Endothelial cell of umbilical vein (primary cell): ENCODE results near the gene ADIPOR2. TPM values are rescaled to one million over a fixed set of nuclear protein-coding genes. Genes with fewer than 3 reads are reported as not detected.
"Not testable (repeated sequence)": the region's sequence is repeated elsewhere in the genome, so short reads cannot be mapped to it uniquely, and the experiment has no call there.

Source experiments
- BruUV-seq: library from RNA; stranded (reverse); fragments of 400-500 nt; replicated peaks from 2 replicates; lab custom pipeline; 2021; lab: Mats Ljungman, UMichigan
- CTCF ChIA-PET: fragments of 300-600, 350-600 bp; sonication (Branson Sonifier 250); formaldehyde crosslinking; loops from one replicate; lab custom pipeline; 2021; ENCODE audit warnings: antibody characterized with exemption, inconsistent platforms; lab: Charles Lee
- POLR2A ChIA-PET: fragments of 300-600, 350-600 bp; sonication (Branson Sonifier 250); formaldehyde crosslinking; loops from one replicate; lab custom pipeline; 2021; ENCODE audit warnings: antibody characterized with exemption, inconsistent platforms; lab: Charles Lee
- DNase-seq: peaks from one replicate; pipeline ENCODE4 v3.0.0-alpha.2; 2011; ENCODE audit warnings: low read depth, low spot score
- FAIRE-seq: peaks from 2 replicates; lab custom pipeline; 2011; peaks lifted over from hg19 to GRCh38; lab: Jason Lieb, UNC
- H2AFZ ChIP-seq: 2 replicates; pipeline ENCODE4 v1.6.0; 2012; ENCODE audit warnings: low read depth, low read length, control low read depth, inconsistent platforms
- H3K27ac ChIP-seq: 2 replicates; pipeline ENCODE4 v1.5.1; 2011; ENCODE audit warnings: low read depth, mild to moderate bottlenecking, control low read depth, low read length, moderate library complexity; ENCODE audit not compliant: insufficient read depth
- H3K27me3 ChIP-seq, 2 experiments: 2 replicates each; pipeline versions ENCODE4 v1.6.0 to v1.6.1; 2011; ENCODE audit warnings: low read length in 2 of 2, mixed read lengths in 1 of 2; ENCODE audit not compliant: control insufficient read depth in 2 of 2, insufficient read depth in 2 of 2
- H3K36me3 ChIP-seq, 2 experiments: 2 replicates in 1 of 2; 3 replicates in 1 of 2; pipeline ENCODE4 v1.5.1; 2011; ENCODE audit warnings: low read length in 2 of 2, mild to moderate bottlenecking in 1 of 2, moderate library complexity in 1 of 2; ENCODE audit not compliant: control insufficient read depth in 2 of 2, insufficient read depth in 2 of 2; ENCODE audit errors: extremely low read depth in 1 of 2
- H3K4me1 ChIP-seq: 3 replicates; pipeline ENCODE4 v1.5.1; 2011; ENCODE audit warnings: mild to moderate bottlenecking, low read length; ENCODE audit not compliant: control insufficient read depth, insufficient read depth; ENCODE audit errors: extremely low read depth
- H3K4me2 ChIP-seq: 2 replicates; pipeline ENCODE4 v1.6.1; 2011; ENCODE audit warnings: low read length, control low read depth, mixed read lengths; ENCODE audit not compliant: insufficient read depth
- H3K4me3 ChIP-seq, 3 experiments: fragments of 200-600 bp in 1 of 3; sonication (generic), shearing (Covaris generic) in 1 of 3; replicated peaks in 1 of 3; 2 replicates each; pipeline ENCODE4 v1.5.1; 2011 to 2016; ENCODE audit warnings: control low read depth in 3 of 3, low read length in 3 of 3, mild to moderate bottlenecking in 2 of 3, inconsistent platforms in 1 of 3, low read depth in 1 of 3, moderate library complexity in 1 of 3; ENCODE audit not compliant: insufficient read depth in 1 of 3
- H3K79me2 ChIP-seq: 2 replicates; pipeline ENCODE4 v1.6.0; 2012; ENCODE audit warnings: low read length, inconsistent platforms; ENCODE audit not compliant: control insufficient read depth, insufficient read depth
- H3K9ac ChIP-seq: replicated peaks from 2 replicates; pipeline ENCODE3; 2011; ENCODE audit warnings: low read length, control low read depth; ENCODE audit not compliant: insufficient read depth; ENCODE audit errors: extremely low read depth
- H3K9me1 ChIP-seq: replicated peaks from 3 replicates; pipeline ENCODE4 v1.6.0; 2011; ENCODE audit warnings: mild to moderate bottlenecking, low read length; ENCODE audit not compliant: control insufficient read depth, insufficient read depth; ENCODE audit errors: extremely low read depth
- H3K9me3 ChIP-seq: replicated peaks from 2 replicates; pipeline ENCODE4 v1.5.1; 2012; ENCODE audit warnings: low read length, inconsistent platforms; ENCODE audit not compliant: control insufficient read depth, insufficient read depth
- H4K20me1 ChIP-seq: replicated peaks from 2 replicates; pipeline ENCODE3; 2011; ENCODE audit warnings: mild to moderate bottlenecking, low read length; ENCODE audit not compliant: control insufficient read depth, insufficient read depth; ENCODE audit errors: extremely low read depth
- FOS ChIP-seq: IDR thresholded peaks from 2 replicates; pipeline ENCODE4 v1.6.1; 2011; ENCODE audit warnings: mild to moderate bottlenecking, low read length, moderate library complexity, borderline replicate concordance; ENCODE audit not compliant: insufficient read depth
- GATA2 ChIP-seq: IDR thresholded peaks from 2 replicates; pipeline ENCODE4 v1.7.0; 2011; ENCODE audit warnings: low read depth, mild to moderate bottlenecking, moderate library complexity, mixed read lengths, low read length; ENCODE audit not compliant: insufficient read length, insufficient read depth
- JUN ChIP-seq: IDR thresholded peaks from 2 replicates; pipeline ENCODE4 v1.6.1; 2011; ENCODE audit warnings: borderline replicate concordance, low read depth; ENCODE audit not compliant: insufficient read length, insufficient read depth
- POLR2A ChIP-seq: IDR thresholded peaks from 2 replicates; pipeline ENCODE4 v1.6.1; 2012; ENCODE audit warnings: low read depth, mild to moderate bottlenecking, control low read depth, low read length
- POLR2AphosphoS5 ChIP-seq: IDR thresholded peaks from 2 replicates; pipeline ENCODE4 v1.6.1; 2012; ENCODE audit warnings: low read depth, mild to moderate bottlenecking, control low read depth, low read length, moderate library complexity; ENCODE audit not compliant: insufficient read depth
- dilution Hi-C: fragments of 300-500 bp; cut with MboI; formaldehyde crosslinking; loops from one replicate; pipeline ENCODE4 v1.15.0; 2019; ENCODE audit warnings: low sequenced_read_pairs; ENCODE audit not compliant: extremely low pct_ligation_motif_present
- intact Hi-C: fragments of 100-400 bp; cut with micrococcal nuclease; formaldehyde crosslinking; loops from one replicate; pipeline ENCODE4 v1.10.0; 2022
- polyA plus RNA-seq, 4 experiments: library from polyadenylated mRNA; depleted of rRNA in 3 of 4; stranded (reverse) in 3 of 4; unstranded in 1 of 4; fragments of >200 nt; gene quantifications; 2 replicates each; pipeline versions ENCODE4 v1.2.1 to v1.2.3, GENCODE V29; 2011 to 2012; ENCODE audit warnings: missing spikeins in 1 of 4
- total RNA-seq: library from RNA; stranded (reverse); gene quantifications from 2 replicates; pipeline ENCODE4 v1.2.3, GENCODE V29; 2021

Gene ADIPOR2
- total and polyA plus RNA-seq, 2 donors (not counting 3 experiments of a cell fraction or from before 2014, with no cell fraction given) = 22.5 to 57.3 TPM

DNA sequence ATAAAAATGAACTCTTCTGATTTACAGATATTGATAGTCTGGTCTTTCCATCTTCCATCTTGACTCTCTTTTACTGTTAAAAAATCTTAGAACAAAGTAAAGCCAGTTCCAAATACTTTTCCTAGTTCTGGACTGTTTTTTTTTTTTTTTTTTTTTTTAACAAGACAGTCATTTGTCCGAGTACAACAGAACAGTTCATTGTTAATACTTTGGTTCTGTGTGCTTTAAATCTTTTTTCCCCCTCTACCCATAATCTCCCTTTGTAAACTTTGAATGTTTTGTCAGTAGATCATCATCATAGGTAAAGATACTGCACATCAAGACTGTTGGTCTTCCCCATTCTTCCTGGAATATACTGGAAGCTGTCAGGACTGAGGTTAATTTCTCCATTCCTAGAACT is 38.0 kb downstream of the ADIPOR2 start:
- no peak overlapping the region for H3K4me2 ChIP-seq
- no peak overlapping the region for H3K27ac ChIP-seq
- ChIA-PET CTCF (no interaction called here), POLR2A (no interaction called here)
- BruUV-seq = no TSS peak
- H3K27me3 ChIP-seq = no peaks in the 10 kb centered on the region
- FAIRE-seq = no peak
- DNase-seq = no peak
- no peaks in the 10 kb centered on the region for H3K9me3 ChIP-seq
- H3K4me1 ChIP-seq = no peaks in the 10 kb centered on the region
- intact Hi-C loops (no loop called here), dilution Hi-C loops (no loop called here)
- no peaks in the 10 kb centered on the region for H3K36me3 ChIP-seq
- peaks cover 44% of the 10 kb centered on the region for H3K79me2 ChIP-seq
- no peaks in the 10 kb centered on the region for H3K9me1 ChIP-seq
- H2AFZ ChIP-seq = no peak overlapping the region
- TF ChIP-seq JUN (no peak), POLR2AphosphoS5 (no peak), FOS (no peak)
- no peaks in the 10 kb centered on the region for H4K20me1 ChIP-seq
- H3K9ac ChIP-seq = no peak overlapping the region
- no peak overlapping the region for H3K4me3 ChIP-seq

DNA sequence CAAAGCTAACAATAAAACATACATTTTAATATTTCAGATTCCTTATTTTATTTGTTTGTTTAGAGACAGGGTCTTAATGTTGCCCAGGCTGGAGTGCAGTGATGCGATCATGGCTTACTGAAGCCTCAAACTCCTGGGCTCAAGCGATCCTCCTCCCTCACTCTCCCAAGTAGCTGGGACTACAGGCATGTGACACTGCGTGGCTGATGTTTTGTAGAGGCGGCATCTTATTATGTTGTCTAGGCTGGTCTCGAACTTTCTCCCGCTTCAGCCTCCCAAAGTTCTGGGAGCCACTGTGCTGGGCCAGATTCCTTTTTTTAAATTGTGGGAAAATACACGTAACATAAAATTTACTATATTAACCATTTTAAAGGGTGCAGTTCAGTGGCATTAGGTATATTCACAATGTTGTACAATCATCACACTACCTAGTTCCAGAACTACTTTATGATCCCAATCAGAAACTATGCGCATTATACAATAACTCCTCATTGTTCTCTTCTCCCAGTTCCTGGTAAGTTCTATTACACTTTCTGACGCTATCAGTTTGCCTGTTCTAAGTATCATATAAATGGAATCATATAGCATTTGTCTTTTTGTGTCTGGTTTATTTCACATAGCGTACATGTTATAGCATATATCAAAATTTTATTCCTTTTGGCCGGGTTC is 40.3 kb downstream of the ADIPOR2 start:
- CTCF ChIA-PET = no interaction called here
- no TSS peak for BruUV-seq
- H4K20me1 ChIP-seq = no peaks in the 10 kb centered on the region
- dilution Hi-C loops (no loop called here), intact Hi-C loops (no loop called here)
- H3K36me3 ChIP-seq = no peaks in the 10 kb centered on the region
- H3K27me3 ChIP-seq = no peaks in the 10 kb centered on the region
- no peak overlapping the region for H2AFZ ChIP-seq
- no peak overlapping the region for H3K9ac ChIP-seq
- H3K4me2 ChIP-seq = no peak overlapping the region
- H3K9me1 ChIP-seq = no peaks in the 10 kb centered on the region
- H3K27ac ChIP-seq = no peak overlapping the region
- H3K4me3 ChIP-seq = no peak overlapping the region
- no peak for FAIRE-seq
- no peak for DNase-seq
- POLR2A ChIA-PET = interaction anchor here (0.7 kb wide), 1 partner anchor 10 kb away, joined by 4 read pairs; no protein-coding TSS in a partner anchor
- H3K9me3 ChIP-seq = no peaks in the 10 kb centered on the region
- no peaks in the 10 kb centered on the region for H3K4me1 ChIP-seq
- H3K79me2 ChIP-seq = peaks cover 38% of the 10 kb centered on the region
- TF ChIP-seq GATA2 (no peak), POLR2A (no peak), POLR2AphosphoS5 (no peak)

DNA sequence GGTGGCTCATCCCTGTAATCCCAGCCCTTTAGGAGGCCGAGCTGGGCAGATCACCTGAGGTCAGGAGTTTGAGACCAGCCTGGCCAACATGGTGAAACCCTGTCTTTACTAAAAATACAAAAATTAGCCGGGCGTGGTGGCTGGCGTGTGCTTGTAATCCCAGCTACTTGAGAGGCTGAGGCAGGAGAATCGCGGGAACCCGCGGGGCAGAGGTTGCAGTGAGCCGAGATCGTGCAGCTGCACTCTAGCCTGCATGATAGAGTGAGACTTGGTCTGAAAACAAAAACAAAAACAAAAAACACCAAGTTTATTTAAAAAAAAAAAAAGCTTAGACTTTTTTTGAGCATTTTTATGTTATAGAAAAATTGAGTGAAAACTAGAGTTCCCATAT is 40.8 kb downstream of the ADIPOR2 start:
- CTCF ChIA-PET = interaction anchor here (1.0 kb wide), 1 partner anchor 9 kb away, joined by 4 read pairs; no protein-coding TSS in a partner anchor
- dilution Hi-C loops, H4K20me1 ChIP-seq, H3K9ac ChIP-seq, H3K9me3 ChIP-seq, H3K9me1 ChIP-seq, H3K27me3 ChIP-seq, H3K27ac ChIP-seq, FAIRE-seq, H3K36me3 ChIP-seq, H3K4me1 ChIP-seq, DNase-seq, intact Hi-C loops, BruUV-seq, H3K4me3 ChIP-seq, H3K4me2 ChIP-seq, H2AFZ ChIP-seq: not testable (repeated sequence)
- H3K79me2 ChIP-seq = peaks cover 34% of the 10 kb centered on the region
- POLR2A ChIA-PET = interaction anchor here (0.7 kb wide), 1 partner anchor 10 kb away, joined by 4 read pairs; no protein-coding TSS in a partner anchor
